Left forelimb (tissue), 1 donor: ENCODE data around the gene LANCL2.
A peak's percentile ranks its signal among the peaks of the same experiment; 100 is the strongest.
"Not testable (repeated sequence)": the region's sequence is repeated elsewhere in the genome, so short reads cannot be mapped to it uniquely, and the experiment has no call there.

Experiments used
- DNase-seq: peaks from one replicate; pipeline ENCODE4 v3.0.0-alpha.2; 2018; ENCODE audit warnings: low spot score

LANCL2 gene

GRCh38 chr7:55405856-55406541, 40.9 kb downstream of the LANCL2 start:
- DNase-seq = no peak

- no peak for DNase-seq
These were observed 44.5 kb downstream of the LANCL2 start for GRCh38 chr7:55409482-55410225.

GRCh38 chr7:55410667-55411239, 45.6 kb downstream of the LANCL2 start:
- no peak for DNase-seq

GRCh38 chr7:55411844-55412243, 46.7 kb downstream of the LANCL2 start:
- DNase-seq = no peak

GRCh38 chr7:55413442-55413841, 48.3 kb downstream of the LANCL2 start:
- DNase-seq = no peak

- DNase-seq = no peak
These were observed 50.1 kb downstream of the LANCL2 start for GRCh38 chr7:55415173-55415778.

GRCh38 chr7:55417456-55417855, 52.3 kb downstream of the LANCL2 start:
- not testable (repeated sequence) for DNase-seq

GRCh38 chr7:55420530-55420929, 55.4 kb downstream of the LANCL2 start:
- DNase-seq = no peak

- DNase-seq = no peak
These were observed 58.2 kb downstream of the LANCL2 start for GRCh38 chr7:55423277-55423711.

- DNase-seq = no peak
These were observed 58.8 kb downstream of the LANCL2 start for GRCh38 chr7:55423891-55424290.

- DNase-seq = no peak
These were observed 60.1 kb downstream of the LANCL2 start for GRCh38 chr7:55425141-55425752.

GRCh38 chr7:55426676-55427075, 61.5 kb downstream of the LANCL2 start:
- DNase-seq = no peak

- DNase-seq = no peak
These were observed 62.2 kb downstream of the LANCL2 start for GRCh38 chr7:55427342-55427741.

GRCh38 chr7:55427800-55428199, 62.7 kb downstream of the LANCL2 start:
- DNase-seq = peak; percentile 85

- no peak for DNase-seq
These were observed 64.8 kb downstream of the LANCL2 start for GRCh38 chr7:55429835-55430499.

GRCh38 chr7:55431898-55432297, 66.8 kb downstream of the LANCL2 start:
- no peak for DNase-seq

- DNase-seq = no peak
These were observed 67.4 kb downstream of the LANCL2 start for GRCh38 chr7:55432506-55432905.

GRCh38 chr7:55432939-55433784, 68.0 kb downstream of the LANCL2 start:
- no peak for DNase-seq

GRCh38 chr7:55435466-55435865, 70.3 kb downstream of the LANCL2 start:
- DNase-seq = no peak

- DNase-seq = no peak
These were observed 71.3 kb downstream of the LANCL2 start for GRCh38 chr7:55436457-55436856.

- DNase-seq = no peak
These were observed 72.2 kb downstream of the LANCL2 start for GRCh38 chr7:55437375-55437774.
